ENCODE measurements around the gene SLC48A1. TPM values are rescaled to one million over a fixed set of nuclear protein-coding genes. Genes with fewer than 3 reads are reported as not detected.

SLC48A1 gene
- polyA plus RNA-seq, 1 of the 3 experiments (the other 2 are of a cell fraction), result 7.3 TPM

DNA sequence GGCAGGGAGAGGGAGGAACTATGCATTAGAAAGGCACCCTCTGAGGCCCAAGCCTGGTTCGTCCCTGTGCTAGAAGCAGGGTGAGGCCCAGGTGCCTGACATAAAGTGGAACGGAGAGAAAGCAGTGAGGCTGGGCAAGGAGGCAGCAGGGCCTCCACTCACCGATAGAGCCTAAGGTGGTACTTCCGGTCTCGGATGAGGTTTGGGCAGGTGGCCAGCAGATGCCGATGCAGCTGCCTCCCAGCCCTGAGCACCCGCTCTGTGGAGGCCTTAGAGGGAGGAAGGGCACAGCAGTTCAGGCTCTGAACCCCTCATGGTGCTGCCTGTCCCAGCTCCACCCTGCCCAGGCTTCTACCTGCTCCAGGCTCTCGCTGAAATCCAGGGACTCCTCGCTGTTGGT is 21.5 kb upstream of the SLC48A1 start (continued):
- TF ChIP-seq TAF1 (IDR thresholded peaks at IDR 0.05; ENCODE audit: borderline replicate concordance, low read depth, low read length) (no peak), YY1 (IDR thresholded peaks at IDR 0.05; ENCODE audit: low read depth) (no peak), MEF2A (IDR thresholded peaks at IDR 0.05; ENCODE audit: borderline replicate concordance, low read depth) (no peak)
- TF ChIP-seq, protein P1, sequence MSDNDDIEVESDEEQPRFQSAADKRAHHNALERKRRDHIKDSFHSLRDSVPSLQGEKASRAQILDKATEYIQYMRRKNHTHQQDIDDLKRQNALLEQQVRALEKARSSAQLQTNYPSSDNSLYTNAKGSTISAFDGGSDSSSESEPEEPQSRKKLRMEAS (IDR thresholded peaks at IDR 0.05; ENCODE audit: low read depth), result no peak

DNA sequence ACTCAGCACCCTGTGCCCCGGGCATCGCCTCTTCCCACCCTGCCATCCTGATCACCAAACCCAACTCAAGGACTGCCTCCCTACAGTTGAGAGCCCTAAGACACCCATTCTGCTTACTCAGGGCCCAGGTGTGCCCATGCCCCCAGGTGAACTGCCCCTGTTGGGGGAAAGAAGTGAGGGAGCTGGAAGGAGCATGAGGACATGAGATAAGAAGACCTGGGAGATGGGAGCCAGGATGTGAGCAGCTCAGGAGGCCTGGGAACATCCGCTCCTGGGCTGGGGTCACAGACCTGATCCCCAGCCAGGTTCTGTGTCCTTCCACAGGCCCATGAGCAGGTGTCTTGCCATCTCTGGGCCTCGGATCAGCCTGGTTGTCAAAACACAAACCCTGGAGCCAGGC is 20.9 kb upstream of the SLC48A1 start:
- Histone ChIP-seq H3K9me2 (no peaks in the 10 kb centered on the region), H3K27ac (ENCODE audit: low read depth in 2 of 2, low read length in 1 of 2) (no peak overlapping the region), H3F3A (replicated peaks; ENCODE audit: insufficient read depth) (no peaks in the 10 kb centered on the region), H3K9ac (no peak overlapping the region), H3K9me3 (no peaks in the 10 kb centered on the region), H2AFZ (ENCODE audit: low read depth) (no peak overlapping the region), H3K4me1 (ENCODE audit: control insufficient read depth in 1 of 2, insufficient read depth in 2 of 2, low read depth in 1 of 2, low read length in 1 of 2) (peaks cover 12 to 49% of the 10 kb centered on the region in 2 experiments; a peak in 3 of 4 replicates), H3K79me2 (ENCODE audit: insufficient read depth) (no peaks in the 10 kb centered on the region), H3K4me2 (no peak overlapping the region), H3K4me3 (ENCODE audit: low read depth in 2 of 2, low read length in 1 of 2) (no peak overlapping the region), H3K36me3 (replicated peaks in 1 of 2; ENCODE audit: control insufficient read depth in 1 of 2, insufficient read depth in 2 of 2, low read length in 1 of 2) (no peaks in the 10 kb centered on the region), H3K27me3 (ENCODE audit: insufficient read depth) (no peaks in the 10 kb centered on the region), H4K20me1 (ENCODE audit: insufficient read depth) (no peaks in the 10 kb centered on the region)
- peak; percentile 17 for DNase-seq
- ChIA-PET POLR2A (interaction anchor here (1.0 kb wide), 1 partner anchor 10 kb away, joined by 3 read pairs; no protein-coding TSS in a partner anchor), CTCF (interaction anchor here (2.2 to 18.0 kb wide), 5 partner anchors 10 to 86 kb away, joined by 7 to 435 read pairs (median 17); partner anchors contain the start of gene SLC48A1)
- 90% methylated on average over 3 of the region's 4 CpGs for WGBS (ENCODE audit: low lambda C conversion rate)
- TF ChIP-seq JUND (IDR thresholded peaks at IDR 0.05) (no peak), GATA2 (CRISPR knock-in tag; IDR thresholded peaks at IDR 0.05) (no peak), NRF1 (IDR thresholded peaks at IDR 0.05; ENCODE audit: low read depth, low read length) (no peak), FOXJ3 (CRISPR knock-in tag; IDR thresholded peaks at IDR 0.05) (no peak), TAF1 (IDR thresholded peaks at IDR 0.05; ENCODE audit: borderline replicate concordance, low read depth, low read length) (no peak), GABPA (IDR thresholded peaks at IDR 0.05; ENCODE audit: low read depth) (no peak), FOXM1 (IDR thresholded peaks at IDR 0.05; ENCODE audit: low read depth) (no peak), ELF1 (IDR thresholded peaks at IDR 0.05) (no peak), SMC3 (IDR thresholded peaks at IDR 0.05; ENCODE audit: low read depth, low read length) (no peak), FOSL2 (IDR thresholded peaks at IDR 0.05; ENCODE audit: borderline replicate concordance, low read depth) (no peak), RXRA (IDR thresholded peaks at IDR 0.05; ENCODE audit: borderline replicate concordance, low read depth) (no peak), EP300 (IDR thresholded peaks at IDR 0.05; ENCODE audit: borderline replicate concordance in 1 of 2, low read depth in 1 of 2, low read length in 1 of 2) (no peak), TEAD4 (IDR thresholded peaks at IDR 0.05; ENCODE audit: borderline replicate concordance, insufficient read depth) (no peak), NFIC (IDR thresholded peaks at IDR 0.05; ENCODE audit: borderline replicate concordance) (no peak)
- TF ChIP-seq, protein P2, sequence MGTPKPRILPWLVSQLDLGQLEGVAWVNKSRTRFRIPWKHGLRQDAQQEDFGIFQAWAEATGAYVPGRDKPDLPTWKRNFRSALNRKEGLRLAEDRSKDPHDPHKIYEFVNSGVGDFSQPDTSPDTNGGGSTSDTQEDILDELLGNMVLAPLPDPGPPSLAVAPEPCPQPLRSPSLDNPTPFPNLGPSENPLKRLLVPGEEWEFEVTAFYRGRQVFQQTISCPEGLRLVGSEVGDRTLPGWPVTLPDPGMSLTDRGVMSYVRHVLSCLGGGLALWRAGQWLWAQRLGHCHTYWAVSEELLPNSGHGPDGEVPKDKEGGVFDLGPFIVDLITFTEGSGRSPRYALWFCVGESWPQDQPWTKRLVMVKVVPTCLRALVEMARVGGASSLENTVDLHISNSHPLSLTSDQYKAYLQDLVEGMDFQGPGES (IDR thresholded peaks at IDR 0.05; ENCODE audit: low read depth, low read length), result no peak
- TF ChIP-seq, protein P3, sequence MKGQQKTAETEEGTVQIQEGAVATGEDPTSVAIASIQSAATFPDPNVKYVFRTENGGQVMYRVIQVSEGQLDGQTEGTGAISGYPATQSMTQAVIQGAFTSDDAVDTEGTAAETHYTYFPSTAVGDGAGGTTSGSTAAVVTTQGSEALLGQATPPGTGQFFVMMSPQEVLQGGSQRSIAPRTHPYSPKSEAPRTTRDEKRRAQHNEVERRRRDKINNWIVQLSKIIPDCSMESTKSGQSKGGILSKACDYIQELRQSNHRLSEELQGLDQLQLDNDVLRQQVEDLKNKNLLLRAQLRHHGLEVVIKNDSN (IDR thresholded peaks at IDR 0.05; ENCODE audit: borderline replicate concordance, low read depth), result no peak
- TF ChIP-seq, protein P4, sequence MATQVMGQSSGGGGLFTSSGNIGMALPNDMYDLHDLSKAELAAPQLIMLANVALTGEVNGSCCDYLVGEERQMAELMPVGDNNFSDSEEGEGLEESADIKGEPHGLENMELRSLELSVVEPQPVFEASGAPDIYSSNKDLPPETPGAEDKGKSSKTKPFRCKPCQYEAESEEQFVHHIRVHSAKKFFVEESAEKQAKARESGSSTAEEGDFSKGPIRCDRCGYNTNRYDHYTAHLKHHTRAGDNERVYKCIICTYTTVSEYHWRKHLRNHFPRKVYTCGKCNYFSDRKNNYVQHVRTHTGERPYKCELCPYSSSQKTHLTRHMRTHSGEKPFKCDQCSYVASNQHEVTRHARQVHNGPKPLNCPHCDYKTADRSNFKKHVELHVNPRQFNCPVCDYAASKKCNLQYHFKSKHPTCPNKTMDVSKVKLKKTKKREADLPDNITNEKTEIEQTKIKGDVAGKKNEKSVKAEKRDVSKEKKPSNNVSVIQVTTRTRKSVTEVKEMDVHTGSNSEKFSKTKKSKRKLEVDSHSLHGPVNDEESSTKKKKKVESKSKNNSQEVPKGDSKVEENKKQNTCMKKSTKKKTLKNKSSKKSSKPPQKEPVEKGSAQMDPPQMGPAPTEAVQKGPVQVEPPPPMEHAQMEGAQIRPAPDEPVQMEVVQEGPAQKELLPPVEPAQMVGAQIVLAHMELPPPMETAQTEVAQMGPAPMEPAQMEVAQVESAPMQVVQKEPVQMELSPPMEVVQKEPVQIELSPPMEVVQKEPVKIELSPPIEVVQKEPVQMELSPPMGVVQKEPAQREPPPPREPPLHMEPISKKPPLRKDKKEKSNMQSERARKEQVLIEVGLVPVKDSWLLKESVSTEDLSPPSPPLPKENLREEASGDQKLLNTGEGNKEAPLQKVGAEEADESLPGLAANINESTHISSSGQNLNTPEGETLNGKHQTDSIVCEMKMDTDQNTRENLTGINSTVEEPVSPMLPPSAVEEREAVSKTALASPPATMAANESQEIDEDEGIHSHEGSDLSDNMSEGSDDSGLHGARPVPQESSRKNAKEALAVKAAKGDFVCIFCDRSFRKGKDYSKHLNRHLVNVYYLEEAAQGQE (IDR thresholded peaks at IDR 0.05; ENCODE audit: low read depth, low read length), result no peak
- TF ChIP-seq, protein P5, sequence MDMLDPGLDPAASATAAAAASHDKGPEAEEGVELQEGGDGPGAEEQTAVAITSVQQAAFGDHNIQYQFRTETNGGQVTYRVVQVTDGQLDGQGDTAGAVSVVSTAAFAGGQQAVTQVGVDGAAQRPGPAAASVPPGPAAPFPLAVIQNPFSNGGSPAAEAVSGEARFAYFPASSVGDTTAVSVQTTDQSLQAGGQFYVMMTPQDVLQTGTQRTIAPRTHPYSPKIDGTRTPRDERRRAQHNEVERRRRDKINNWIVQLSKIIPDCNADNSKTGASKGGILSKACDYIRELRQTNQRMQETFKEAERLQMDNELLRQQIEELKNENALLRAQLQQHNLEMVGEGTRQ (IDR thresholded peaks at IDR 0.05; ENCODE audit: borderline replicate concordance, low read depth, low read length), result no peak
- TF ChIP-seq, protein P6, sequence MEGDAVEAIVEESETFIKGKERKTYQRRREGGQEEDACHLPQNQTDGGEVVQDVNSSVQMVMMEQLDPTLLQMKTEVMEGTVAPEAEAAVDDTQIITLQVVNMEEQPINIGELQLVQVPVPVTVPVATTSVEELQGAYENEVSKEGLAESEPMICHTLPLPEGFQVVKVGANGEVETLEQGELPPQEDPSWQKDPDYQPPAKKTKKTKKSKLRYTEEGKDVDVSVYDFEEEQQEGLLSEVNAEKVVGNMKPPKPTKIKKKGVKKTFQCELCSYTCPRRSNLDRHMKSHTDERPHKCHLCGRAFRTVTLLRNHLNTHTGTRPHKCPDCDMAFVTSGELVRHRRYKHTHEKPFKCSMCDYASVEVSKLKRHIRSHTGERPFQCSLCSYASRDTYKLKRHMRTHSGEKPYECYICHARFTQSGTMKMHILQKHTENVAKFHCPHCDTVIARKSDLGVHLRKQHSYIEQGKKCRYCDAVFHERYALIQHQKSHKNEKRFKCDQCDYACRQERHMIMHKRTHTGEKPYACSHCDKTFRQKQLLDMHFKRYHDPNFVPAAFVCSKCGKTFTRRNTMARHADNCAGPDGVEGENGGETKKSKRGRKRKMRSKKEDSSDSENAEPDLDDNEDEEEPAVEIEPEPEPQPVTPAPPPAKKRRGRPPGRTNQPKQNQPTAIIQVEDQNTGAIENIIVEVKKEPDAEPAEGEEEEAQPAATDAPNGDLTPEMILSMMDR (IDR thresholded peaks at IDR 0.05), result no peak

Data from SK-N-SH (cell line).